ENCODE results near the gene DDX5.
A peak's percentile ranks its signal among the peaks of the same experiment; 100 is the strongest.
"Not testable (repeated sequence)": the region's sequence is repeated elsewhere in the genome, so short reads cannot be mapped to it uniquely, and the experiment has no call there.

The DDX5 gene

GRCh38 chr17:64506576-64507412, 705 bp upstream of the DDX5 start, which contains the start of gene CEP95:
CEP95 (plus strand) TSS chr17:64506977; CDS start chr17:64507098, 121 bp downstream.
- peak; percentile 94 for DNase-seq

GRCh38 chr17:64505340-64506200, 519 bp downstream of the DDX5 start:
- DNase-seq: peak; percentile 53

GRCh38 chr17:64504769-64505339, 1.2 kb downstream of the DDX5 start:
- no peak for DNase-seq

GRCh38 chr17:64503821-64504768, 2.0 kb downstream of the DDX5 start:
- no peak for DNase-seq

- no peak for DNase-seq
Measured at GRCh38 chr17:64503341-64503740, 2.7 kb downstream of the DDX5 start.

- DNase-seq: no peak
Measured at GRCh38 chr17:64502809-64503208, 3.3 kb downstream of the DDX5 start.

GRCh38 chr17:64502021-64502420, 4.1 kb downstream of the DDX5 start:
- no peak for DNase-seq

GRCh38 chr17:64500862-64501765, 5.0 kb downstream of the DDX5 start:
- DNase-seq: no peak

GRCh38 chr17:64500487-64500859, 5.6 kb downstream of the DDX5 start:
- DNase-seq: no peak

- no peak for DNase-seq
Measured at GRCh38 chr17:64499805-64500486, 6.1 kb downstream of the DDX5 start.

- DNase-seq: no peak
Measured at GRCh38 chr17:64498308-64499203, 7.5 kb downstream of the DDX5 start.

- DNase-seq: no peak
Measured at GRCh38 chr17:64497565-64498035, 8.5 kb downstream of the DDX5 start.

- DNase-seq: peak; percentile 45
Measured at GRCh38 chr17:64496786-64497564, 9.1 kb downstream of the DDX5 start, which contains the start of gene POLG2. POLG2 (minus strand) TSS chr17:64497054; CDS start chr17:64496968, 86 bp downstream.

- no peak for DNase-seq
Measured at GRCh38 chr17:64496348-64496785, 9.7 kb downstream of the DDX5 start.

- DNase-seq: not testable (repeated sequence)
Measured at GRCh38 chr17:64495300-64495699, 10.8 kb downstream of the DDX5 start.

- no peak for DNase-seq
Measured at GRCh38 chr17:64494121-64494520, 12.0 kb downstream of the DDX5 start.

GRCh38 chr17:64492481-64493109, 13.5 kb downstream of the DDX5 start:
- no peak for DNase-seq

- DNase-seq: no peak
Measured at GRCh38 chr17:64491994-64492393, 14.1 kb downstream of the DDX5 start.

All from DMS79 (cell line).